Endometrial microvascular endothelial cells (primary cell): ENCODE data around the gene BATF3. TPM values are rescaled to one million over a fixed set of nuclear protein-coding genes. Genes with fewer than 3 reads are reported as not detected.

Experiments
- in situ Hi-C: cut with HindIII; loops from 2 replicates; pipeline ENCODE4 v1.10.0; 2017; ENCODE audit warnings: low sequenced_read_pairs, low pct_unique_long_range_greater_than_20kb; ENCODE audit errors: inconsistent ontology term
- total RNA-seq: library from RNA; depleted of rRNA; stranded (reverse); fragments of >200 nt; gene quantifications from one replicate; pipeline ENCODE4 v1.2.3, GENCODE V29; 2015; ENCODE audit errors: inconsistent ontology term

Gene BATF3
- total RNA-seq, 1 donor from 2014 or later, result not detected

- in situ Hi-C loops, result no loop called here
Observed at GRCh38 chr1:212689196-212689725, 10.4 kb downstream of the BATF3 start.

GRCh38 chr1:212688341-212689047 is 11.1 kb downstream of the BATF3 start:
- in situ Hi-C loops, result no loop called here

GRCh38 chr1:212687811-212688210 is 11.8 kb downstream of the BATF3 start:
- in situ Hi-C loops, result no loop called here

GRCh38 chr1:212686591-212686990 is 13.0 kb downstream of the BATF3 start:
- in situ Hi-C loops, result no loop called here

- in situ Hi-C loops, result no loop called here
Observed at GRCh38 chr1:212686069-212686468, 13.6 kb downstream of the BATF3 start.

- in situ Hi-C loops, result no loop called here
Observed at GRCh38 chr1:212685429-212685828, 14.2 kb downstream of the BATF3 start.

- in situ Hi-C loops, result no loop called here
Observed at GRCh38 chr1:212684521-212685090, 15.0 kb downstream of the BATF3 start.

GRCh38 chr1:212684076-212684475 is 15.6 kb downstream of the BATF3 start:
- in situ Hi-C loops, result no loop called here

GRCh38 chr1:212683357-212683722 is 16.3 kb downstream of the BATF3 start:
- in situ Hi-C loops, result no loop called here

GRCh38 chr1:212680680-212681389 is 18.8 kb downstream of the BATF3 start:
- in situ Hi-C loops, result no loop called here

GRCh38 chr1:212678456-212679410 is 20.9 kb downstream of the BATF3 start:
- in situ Hi-C loops, result loop anchor here (10.0 kb wide), 1 partner anchor 214 kb away; no protein-coding TSS in a partner anchor

GRCh38 chr1:212677573-212677972 is 22.1 kb downstream of the BATF3 start:
- in situ Hi-C loops, result loop anchor here (10.0 kb wide), 1 partner anchor 213 kb away; no protein-coding TSS in a partner anchor

- in situ Hi-C loops, result loop anchor here (10.0 kb wide), 1 partner anchor 212 kb away; no protein-coding TSS in a partner anchor
Observed at GRCh38 chr1:212677136-212677535, 22.5 kb downstream of the BATF3 start.

GRCh38 chr1:212675675-212676074 is 24.0 kb downstream of the BATF3 start:
- in situ Hi-C loops, result loop anchor here (10.0 kb wide), 1 partner anchor 211 kb away; no protein-coding TSS in a partner anchor

- in situ Hi-C loops, result loop anchor here (10.0 kb wide), 1 partner anchor 210 kb away; no protein-coding TSS in a partner anchor
Observed at GRCh38 chr1:212674872-212675271, 24.8 kb downstream of the BATF3 start.

GRCh38 chr1:212671342-212672031 is 28.2 kb downstream of the BATF3 start:
- in situ Hi-C loops, result loop anchor here (10.0 kb wide), 1 partner anchor 207 kb away; no protein-coding TSS in a partner anchor

- in situ Hi-C loops, result loop anchor here (10.0 kb wide), 1 partner anchor 206 kb away; no protein-coding TSS in a partner anchor
Observed at GRCh38 chr1:212670882-212671281, 28.8 kb downstream of the BATF3 start.

- in situ Hi-C loops, result loop anchor here (10.0 kb wide), 1 partner anchor 206 kb away; no protein-coding TSS in a partner anchor
Observed at GRCh38 chr1:212670301-212670700, 29.3 kb downstream of the BATF3 start.
